Measurements from ENCODE around the gene SCAP.

DNA sequence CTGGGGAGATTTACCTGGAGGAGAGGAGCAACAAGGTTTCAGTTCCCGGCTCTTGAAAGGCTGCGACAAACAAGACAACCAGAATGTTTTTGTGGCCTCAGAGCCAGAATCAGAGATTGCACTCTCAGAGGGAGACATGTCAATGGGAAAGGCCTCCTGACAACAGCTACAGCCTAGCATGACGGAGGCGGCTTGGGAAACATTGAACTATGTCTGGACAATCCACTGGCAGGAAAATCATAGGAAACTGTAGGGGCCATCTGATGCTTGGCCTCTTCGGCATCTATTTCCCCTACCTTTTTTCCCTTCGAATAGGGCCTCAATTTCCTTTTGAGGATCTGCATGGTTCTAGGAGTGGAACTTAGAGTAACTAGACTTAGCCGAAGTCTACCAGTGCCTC lies 108.1 kb downstream of the SCAP start:
- no peak for TF ChIP-seq NRF1 (IDR thresholded peaks at IDR 0.05; ENCODE audit: low read depth, low read length)
- TF ChIP-seq YY1 (IDR thresholded peaks at IDR 0.05; ENCODE audit: low read depth): no peak
- TF ChIP-seq, protein P1, sequence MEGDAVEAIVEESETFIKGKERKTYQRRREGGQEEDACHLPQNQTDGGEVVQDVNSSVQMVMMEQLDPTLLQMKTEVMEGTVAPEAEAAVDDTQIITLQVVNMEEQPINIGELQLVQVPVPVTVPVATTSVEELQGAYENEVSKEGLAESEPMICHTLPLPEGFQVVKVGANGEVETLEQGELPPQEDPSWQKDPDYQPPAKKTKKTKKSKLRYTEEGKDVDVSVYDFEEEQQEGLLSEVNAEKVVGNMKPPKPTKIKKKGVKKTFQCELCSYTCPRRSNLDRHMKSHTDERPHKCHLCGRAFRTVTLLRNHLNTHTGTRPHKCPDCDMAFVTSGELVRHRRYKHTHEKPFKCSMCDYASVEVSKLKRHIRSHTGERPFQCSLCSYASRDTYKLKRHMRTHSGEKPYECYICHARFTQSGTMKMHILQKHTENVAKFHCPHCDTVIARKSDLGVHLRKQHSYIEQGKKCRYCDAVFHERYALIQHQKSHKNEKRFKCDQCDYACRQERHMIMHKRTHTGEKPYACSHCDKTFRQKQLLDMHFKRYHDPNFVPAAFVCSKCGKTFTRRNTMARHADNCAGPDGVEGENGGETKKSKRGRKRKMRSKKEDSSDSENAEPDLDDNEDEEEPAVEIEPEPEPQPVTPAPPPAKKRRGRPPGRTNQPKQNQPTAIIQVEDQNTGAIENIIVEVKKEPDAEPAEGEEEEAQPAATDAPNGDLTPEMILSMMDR (IDR thresholded peaks at IDR 0.05): no peak
- TF ChIP-seq, protein P2, sequence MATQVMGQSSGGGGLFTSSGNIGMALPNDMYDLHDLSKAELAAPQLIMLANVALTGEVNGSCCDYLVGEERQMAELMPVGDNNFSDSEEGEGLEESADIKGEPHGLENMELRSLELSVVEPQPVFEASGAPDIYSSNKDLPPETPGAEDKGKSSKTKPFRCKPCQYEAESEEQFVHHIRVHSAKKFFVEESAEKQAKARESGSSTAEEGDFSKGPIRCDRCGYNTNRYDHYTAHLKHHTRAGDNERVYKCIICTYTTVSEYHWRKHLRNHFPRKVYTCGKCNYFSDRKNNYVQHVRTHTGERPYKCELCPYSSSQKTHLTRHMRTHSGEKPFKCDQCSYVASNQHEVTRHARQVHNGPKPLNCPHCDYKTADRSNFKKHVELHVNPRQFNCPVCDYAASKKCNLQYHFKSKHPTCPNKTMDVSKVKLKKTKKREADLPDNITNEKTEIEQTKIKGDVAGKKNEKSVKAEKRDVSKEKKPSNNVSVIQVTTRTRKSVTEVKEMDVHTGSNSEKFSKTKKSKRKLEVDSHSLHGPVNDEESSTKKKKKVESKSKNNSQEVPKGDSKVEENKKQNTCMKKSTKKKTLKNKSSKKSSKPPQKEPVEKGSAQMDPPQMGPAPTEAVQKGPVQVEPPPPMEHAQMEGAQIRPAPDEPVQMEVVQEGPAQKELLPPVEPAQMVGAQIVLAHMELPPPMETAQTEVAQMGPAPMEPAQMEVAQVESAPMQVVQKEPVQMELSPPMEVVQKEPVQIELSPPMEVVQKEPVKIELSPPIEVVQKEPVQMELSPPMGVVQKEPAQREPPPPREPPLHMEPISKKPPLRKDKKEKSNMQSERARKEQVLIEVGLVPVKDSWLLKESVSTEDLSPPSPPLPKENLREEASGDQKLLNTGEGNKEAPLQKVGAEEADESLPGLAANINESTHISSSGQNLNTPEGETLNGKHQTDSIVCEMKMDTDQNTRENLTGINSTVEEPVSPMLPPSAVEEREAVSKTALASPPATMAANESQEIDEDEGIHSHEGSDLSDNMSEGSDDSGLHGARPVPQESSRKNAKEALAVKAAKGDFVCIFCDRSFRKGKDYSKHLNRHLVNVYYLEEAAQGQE (IDR thresholded peaks at IDR 0.05; ENCODE audit: low read depth, low read length): no peak
- TF ChIP-seq POLR2AphosphoS5 (IDR thresholded peaks at IDR 0.05; ENCODE audit: low read depth, low read length): no peak

All from SK-N-SH (cell line).